Chondrocyte (in vitro differentiated cells): ENCODE data around the gene CD200R1L. TPM values are rescaled to one million over a fixed set of nuclear protein-coding genes. Genes with fewer than 3 reads are reported as not detected.

Experiments
- DNase-seq: peaks from one replicate; pipeline ENCODE4 v3.0.0; 2021; ENCODE audit warnings: mixed read lengths, low spot score
- H3K27ac Mint-ChIP-seq: one replicate; pipeline ENCODE4 v1.8.0; 2021; ENCODE audit warnings: mild to moderate bottlenecking, moderate library complexity, mixed read lengths; ENCODE audit not compliant: unreplicated experiment
- H3K27me3 Mint-ChIP-seq: 2 replicates; pipeline ENCODE4 v1.8.0; 2021; ENCODE audit warnings: low read depth, mixed read lengths
- H3K36me3 Mint-ChIP-seq: 2 replicates; pipeline ENCODE4 v1.8.0; 2021; ENCODE audit warnings: low read depth, mixed read lengths
- H3K4me1 Mint-ChIP-seq: 2 replicates; pipeline ENCODE4 v1.8.0; 2021; ENCODE audit warnings: low read depth, mild to moderate bottlenecking, mixed read lengths
- H3K4me3 Mint-ChIP-seq: one replicate; pipeline ENCODE4 v1.8.0; 2021; ENCODE audit warnings: mild to moderate bottlenecking, moderate library complexity, mixed read lengths; ENCODE audit not compliant: unreplicated experiment
- H3K9me3 Mint-ChIP-seq: 2 replicates; pipeline ENCODE4 v1.8.0; 2021; ENCODE audit warnings: low read depth, mixed read lengths
- CTCF ChIP-seq: fragments of 200-600 bp; sonication (generic); IDR thresholded peaks from 2 replicates; pipeline ENCODE4 v1.5.0; 2021; ENCODE audit warnings: antibody characterized with exemption, mild to moderate bottlenecking, moderate library complexity
- total RNA-seq: library from RNA; stranded (reverse); gene quantifications from 3 replicates; pipeline ENCODE4 v1.2.1, GENCODE V29; 2021

Gene CD200R1L
- total RNA-seq, 1 donor from 2014 or later, result not detected

GRCh38 chr3:112810561-112810960, 36.1 kb downstream of the CD200R1L start:
- no peak for DNase-seq
- Mint-ChIP-seq H3K27me3 (no peaks in the 10 kb centered on the region), H3K36me3 (no peaks in the 10 kb centered on the region), H3K9me3 (no peaks in the 10 kb centered on the region), H3K27ac (no peak overlapping the region), H3K4me3 (no peak overlapping the region), H3K4me1 (peaks cover 43% of the 10 kb centered on the region)
- TF ChIP-seq CTCF, result no peak

- H3K4me3 Mint-ChIP-seq, result no peak overlapping the region
- DNase-seq, result no peak
- no peaks in the 10 kb centered on the region for H3K36me3 Mint-ChIP-seq
- peaks cover 34% of the 10 kb centered on the region for H3K4me1 Mint-ChIP-seq
- TF ChIP-seq CTCF, result no peak
- no peak overlapping the region for H3K27ac Mint-ChIP-seq
- H3K9me3 Mint-ChIP-seq, result no peaks in the 10 kb centered on the region
- no peaks in the 10 kb centered on the region for H3K27me3 Mint-ChIP-seq
These were observed 38.5 kb downstream of the CD200R1L start for GRCh38 chr3:112808136-112808535.

- Mint-ChIP-seq H3K36me3 (no peaks in the 10 kb centered on the region), H3K27me3 (no peaks in the 10 kb centered on the region)
- TF ChIP-seq CTCF, result no peak
These were observed 39.0 kb downstream of the CD200R1L start for GRCh38 chr3:112807685-112808084.

GRCh38 chr3:112806903-112807302, 39.8 kb downstream of the CD200R1L start:
- Mint-ChIP-seq H3K4me3 (no peak overlapping the region), H3K27ac (no peak overlapping the region), H3K27me3 (no peaks in the 10 kb centered on the region), H3K36me3 (no peaks in the 10 kb centered on the region), H3K9me3 (no peaks in the 10 kb centered on the region), H3K4me1 (peaks cover 22% of the 10 kb centered on the region)
- no peak for TF ChIP-seq CTCF
- no peak for DNase-seq

More at GRCh38 chr3:112807685-112808084, 39.0 kb downstream of the CD200R1L start:
- no peak for DNase-seq
- H3K4me3 Mint-ChIP-seq, result no peak overlapping the region
- H3K4me1 Mint-ChIP-seq, result peaks cover 30% of the 10 kb centered on the region
- no peaks in the 10 kb centered on the region for H3K9me3 Mint-ChIP-seq
- no peak overlapping the region for H3K27ac Mint-ChIP-seq

- no peak for DNase-seq
- Mint-ChIP-seq H3K9me3 (no peaks in the 10 kb centered on the region), H3K27ac (no peak overlapping the region), H3K4me3 (no peak overlapping the region), H3K36me3 (no peaks in the 10 kb centered on the region), H3K27me3 (no peaks in the 10 kb centered on the region), H3K4me1 (peaks cover 6% of the 10 kb centered on the region)
- TF ChIP-seq CTCF, result no peak
These were observed 41.5 kb downstream of the CD200R1L start for GRCh38 chr3:112805126-112805525.
